Hepatocyte (in vitro differentiated cells): ENCODE measurements around the gene FKBP1B.

Experiments
- CTCF ChIP-seq: fragments of 200-600 bp; sonication (generic); IDR thresholded peaks from 2 replicates; pipeline ENCODE4 v1.5.1; 2016; ENCODE audit warnings: antibody characterized with exemption, mild to moderate bottlenecking; ENCODE audit not compliant: poor library complexity
- EZH2 ChIP-seq: fragments of 200-600 bp; sonication (generic); IDR thresholded peaks from 2 replicates; pipeline ENCODE4 v1.6.1; 2016; ENCODE audit warnings: antibody characterized with exemption, mild to moderate bottlenecking, borderline replicate concordance
- EZH2phosphoT487 ChIP-seq: fragments of 200-600 bp; sonication (generic); IDR thresholded peaks from one replicate; pipeline ENCODE4 v1.6.1; 2018; ENCODE audit warnings: antibody characterized with exemption, mild to moderate bottlenecking, low read depth, moderate library complexity; ENCODE audit not compliant: unreplicated experiment, severe bottlenecking

- TF ChIP-seq CTCF: no peak
- no peak for TF ChIP-seq EZH2
- TF ChIP-seq EZH2phosphoT487: no peak
Measured at GRCh38 chr2:24077879-24078278, 28.3 kb downstream of the FKBP1B start.
